LNCaP clone FGC (cell line): Measurements from ENCODE around the gene PLCD3.
"Not testable (repeated sequence)": the region's sequence is repeated elsewhere in the genome, so short reads cannot be mapped to it uniquely, and the experiment has no call there.

Experiments
- DNase-seq: peaks from one replicate; pipeline ENCODE4 v3.0.0-alpha.2; 2011; ENCODE audit warnings: low read depth
- H3K4me3 ChIP-seq: 2 replicates; pipeline ENCODE4 v1.5.1; 2011; ENCODE audit warnings: mild to moderate bottlenecking, low read depth, low read length, control low read depth
- CTCF ChIP-seq: IDR thresholded peaks from 2 replicates; pipeline ENCODE4 v1.5.1; 2012; ENCODE audit warnings: mild to moderate bottlenecking; ENCODE audit not compliant: control insufficient read depth, insufficient read depth; ENCODE audit errors: extremely low read depth

PLCD3 gene

GRCh38 chr17:45127548-45128300, 4.6 kb downstream of the PLCD3 start:
- no peak for TF ChIP-seq CTCF
- H3K4me3 ChIP-seq, result no peak overlapping the region
- DNase-seq, result no peak

GRCh38 chr17:45127207-45127547, 5.1 kb downstream of the PLCD3 start:
- no peak overlapping the region for H3K4me3 ChIP-seq
- TF ChIP-seq CTCF, result no peak
- no peak for DNase-seq

GRCh38 chr17:45125509-45125908, 6.8 kb downstream of the PLCD3 start:
- no peak overlapping the region for H3K4me3 ChIP-seq
- no peak for DNase-seq
- TF ChIP-seq CTCF, result no peak

DNA sequence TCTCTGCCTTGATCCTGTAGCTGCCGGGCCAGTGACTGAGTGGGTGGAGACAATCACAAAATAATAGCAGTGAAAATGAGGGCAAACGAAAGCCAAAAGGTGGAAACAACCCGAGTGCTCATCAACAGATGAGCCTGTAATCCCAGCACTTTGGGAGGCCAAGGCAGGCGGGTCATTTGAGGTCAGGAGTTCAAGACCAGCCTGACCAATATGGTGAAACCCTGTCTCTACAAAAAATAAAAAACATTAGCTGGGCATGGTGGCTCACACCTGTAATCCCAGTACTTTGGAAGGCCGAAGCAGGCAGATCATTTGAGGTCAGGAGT, 7.6 kb downstream of the PLCD3 start:
- H3K4me3 ChIP-seq, DNase-seq: not testable (repeated sequence)

- DNase-seq, result no peak
- no peak for TF ChIP-seq CTCF
- no peak overlapping the region for H3K4me3 ChIP-seq
These were observed 8.2 kb downstream of the PLCD3 start for GRCh38 chr17:45123930-45124796.

DNA sequence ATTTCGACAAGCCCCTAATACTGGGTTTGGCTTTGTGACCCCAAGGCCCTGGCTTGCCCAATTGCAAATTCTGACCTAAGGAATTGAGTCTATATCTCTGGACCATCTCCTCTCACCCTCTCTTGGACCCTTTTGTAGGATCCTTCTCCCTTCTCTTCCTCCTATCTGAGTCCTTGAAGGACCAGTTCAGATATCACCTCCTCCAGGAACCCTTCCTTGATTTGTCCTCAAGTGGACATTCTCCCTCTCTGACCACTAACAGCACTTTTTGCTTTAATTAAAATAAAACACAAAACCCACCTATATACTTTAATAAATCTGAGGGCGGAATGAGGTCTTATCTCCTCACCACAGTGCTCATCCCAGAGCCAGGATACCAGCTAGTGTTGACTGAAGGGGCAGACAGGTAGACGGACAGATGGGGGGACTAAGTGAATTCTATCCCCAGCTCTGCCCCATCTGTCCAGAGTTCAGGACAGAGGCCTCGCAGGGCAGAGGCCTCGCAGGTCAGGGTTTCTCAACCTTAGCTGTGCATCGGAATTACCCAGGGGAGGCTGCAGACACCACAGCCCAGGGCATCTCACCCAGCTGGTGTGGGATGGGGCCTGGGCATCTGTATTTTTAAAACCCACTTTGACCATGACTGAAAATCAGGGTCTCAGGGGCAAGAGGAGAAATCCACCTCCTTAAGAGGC, 9.1 kb downstream of the PLCD3 start:
- no peak overlapping the region for H3K4me3 ChIP-seq
- no peak for TF ChIP-seq CTCF
- no peak for DNase-seq

- no peak for DNase-seq
- H3K4me3 ChIP-seq, result no peak overlapping the region
- TF ChIP-seq CTCF, result no peak
These were observed 11.3 kb downstream of the PLCD3 start for GRCh38 chr17:45121055-45121454.
